Femur (tissue), 1 donor: ENCODE data around the gene CYP4B1.

Experiments used
- DNase-seq: peaks from one replicate; pipeline ENCODE4 v3.0.0-alpha.2; 2017

The CYP4B1 gene

DNA sequence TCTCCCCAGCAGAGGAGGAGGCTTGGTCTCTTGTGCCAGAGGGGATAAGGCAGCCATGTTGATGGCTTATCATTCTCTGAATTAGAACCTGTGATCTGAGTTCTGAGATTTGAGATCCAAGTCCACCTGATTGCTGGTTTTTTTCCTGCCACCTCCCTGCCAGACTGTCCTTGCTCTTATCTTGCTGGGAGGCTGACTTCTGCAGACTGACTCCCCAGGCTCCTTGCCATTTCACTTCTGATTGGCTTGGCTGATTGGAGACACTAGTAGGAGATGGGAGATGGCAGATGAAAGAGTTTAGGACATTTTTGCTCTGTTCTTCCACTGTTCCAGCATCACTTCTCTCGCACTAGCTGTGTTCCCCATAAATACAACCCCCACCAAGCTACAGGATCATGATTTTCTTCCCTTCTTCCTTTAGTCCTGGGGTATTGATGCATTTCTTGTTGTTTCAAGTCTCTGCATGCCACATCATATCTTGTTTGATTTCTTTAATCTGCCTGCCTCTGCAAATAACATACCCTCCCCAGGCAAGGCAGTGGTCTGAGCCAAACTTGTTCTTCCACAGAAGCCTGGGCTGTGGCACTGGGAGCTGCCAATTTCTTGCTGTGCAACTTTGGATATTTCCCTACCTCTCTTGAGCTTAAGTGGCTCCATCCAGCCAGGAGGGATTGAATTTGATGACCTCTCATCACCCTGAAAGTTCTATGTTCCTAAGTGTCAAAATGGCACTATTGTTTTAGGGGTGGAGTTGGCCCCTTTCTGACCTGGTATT lies 963 bp upstream of the CYP4B1 start:
- DNase-seq, result no peak

- DNase-seq, result no peak
Observed at GRCh38 chr1:46800742-46801141, 1.9 kb downstream of the CYP4B1 start.

DNA sequence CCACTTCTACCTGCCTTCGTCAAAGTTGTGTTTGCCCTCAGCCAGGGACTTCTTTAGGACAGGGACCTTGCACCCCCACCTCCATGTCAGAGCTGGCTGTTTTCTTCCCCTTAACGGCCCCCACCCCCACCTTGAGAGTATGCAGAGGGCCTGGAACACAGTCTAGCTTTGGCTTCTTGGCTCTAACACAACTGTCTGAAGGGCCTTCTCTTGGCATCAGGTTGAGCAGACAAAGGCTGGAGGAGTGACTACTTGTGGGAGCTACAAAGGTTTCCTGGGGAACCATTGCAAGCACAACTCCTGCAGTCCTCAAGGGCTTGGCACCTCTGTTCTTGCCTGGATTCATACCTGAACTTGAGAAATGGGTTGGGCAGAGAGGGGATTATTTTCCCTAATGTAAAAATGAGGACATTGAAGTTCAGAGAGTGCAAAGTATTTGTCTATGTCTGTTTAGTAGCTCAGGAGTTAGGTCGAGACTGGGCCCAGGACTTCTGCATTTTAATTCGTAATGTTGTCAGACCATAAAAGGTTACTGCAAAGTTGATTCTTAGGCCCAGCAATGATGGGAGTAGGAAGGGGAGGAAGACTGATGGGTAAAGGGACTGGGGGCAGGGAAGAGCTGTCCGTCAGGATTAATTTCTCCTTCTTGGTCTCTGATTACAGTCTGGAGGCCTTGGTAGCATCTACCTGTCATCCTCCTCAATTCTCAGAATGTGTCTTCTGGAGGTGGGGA lies 2.6 kb downstream of the CYP4B1 start:
- DNase-seq, result no peak

DNA sequence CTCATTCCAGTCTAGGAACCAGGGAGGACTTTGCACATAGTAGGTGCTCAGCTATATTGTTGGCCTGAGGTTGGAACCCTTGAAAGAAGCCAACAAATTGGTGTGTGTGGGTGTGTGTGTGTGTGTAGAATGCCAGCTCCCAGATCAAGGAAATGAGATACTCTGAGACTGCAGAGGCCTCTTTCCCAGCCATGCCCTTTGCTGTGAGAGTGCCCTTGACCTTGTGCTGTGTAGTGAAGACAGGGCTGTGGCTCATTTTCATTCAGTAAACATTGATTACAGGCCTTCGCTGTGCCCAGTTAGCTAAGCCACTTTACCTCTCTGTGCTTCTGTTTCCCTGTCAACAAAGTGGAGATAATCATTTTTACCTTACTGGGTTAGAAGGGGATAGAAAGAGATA lies 3.2 kb downstream of the CYP4B1 start:
- no peak for DNase-seq

GRCh38 chr1:46802901-46803574 lies 4.2 kb downstream of the CYP4B1 start:
- DNase-seq, result no peak

GRCh38 chr1:46804027-46804889 lies 5.4 kb downstream of the CYP4B1 start:
- DNase-seq, result no peak

DNA sequence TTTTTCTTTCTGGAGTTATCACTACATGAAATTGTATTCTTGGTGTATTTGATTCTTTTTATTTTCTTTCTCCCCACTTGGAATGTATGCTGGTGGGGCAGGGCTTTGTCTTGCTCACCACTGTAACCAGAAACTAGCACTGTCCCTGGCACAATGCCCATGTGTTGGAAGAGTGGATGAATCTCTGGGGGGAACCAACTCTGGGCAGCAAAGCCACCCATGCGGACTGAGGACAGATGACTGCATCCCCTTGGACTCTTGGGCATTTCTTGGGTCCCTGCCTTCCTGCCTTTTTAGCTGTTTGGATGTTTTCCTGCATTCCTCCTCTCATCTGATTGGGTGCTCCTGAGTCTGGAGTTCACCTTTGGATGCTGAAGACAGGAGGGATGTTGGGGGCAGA lies 6.1 kb downstream of the CYP4B1 start:
- no peak for DNase-seq

- no peak for DNase-seq
Observed at GRCh38 chr1:46805755-46806154, 6.9 kb downstream of the CYP4B1 start.

DNA sequence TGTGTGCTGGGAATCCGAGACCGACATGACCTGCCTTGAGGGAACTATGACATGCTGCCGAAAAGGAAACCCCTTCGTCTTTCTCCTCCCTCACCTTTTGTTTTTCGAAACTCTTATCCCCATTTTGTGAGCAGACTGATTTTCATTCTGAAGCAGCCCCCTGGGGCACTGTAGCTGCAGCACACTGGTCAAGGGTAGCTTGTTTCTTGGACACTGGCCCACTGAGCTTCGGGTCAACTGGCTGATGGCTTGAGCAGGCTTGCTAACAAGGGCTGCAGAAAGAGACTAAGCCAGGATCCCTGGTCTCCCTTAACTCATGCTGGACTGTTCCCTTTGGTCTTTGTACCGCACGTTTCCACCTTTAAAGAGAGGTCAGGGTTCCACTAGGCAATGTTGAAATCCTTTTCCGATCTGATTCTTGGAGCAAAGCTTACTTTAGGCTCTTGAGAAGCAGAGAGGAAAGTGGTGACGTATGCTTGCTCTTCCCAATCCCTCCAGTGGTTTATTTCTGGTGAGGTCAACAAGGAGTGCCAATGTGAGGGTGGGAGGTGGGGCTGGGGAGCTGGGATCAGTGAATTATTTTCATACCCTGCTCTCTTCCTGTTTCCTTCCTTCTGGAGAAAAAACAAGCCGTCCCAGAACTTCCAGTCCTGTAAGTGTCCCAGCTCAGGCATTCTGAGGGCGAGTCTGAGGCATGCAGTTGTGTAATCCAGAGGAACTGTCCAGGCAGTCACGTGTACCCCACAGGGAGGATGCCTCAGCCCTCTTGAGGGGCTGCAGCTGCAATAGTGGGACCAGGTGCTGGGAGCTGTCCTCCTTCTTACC lies 7.6 kb downstream of the CYP4B1 start:
- DNase-seq, result no peak

GRCh38 chr1:46807046-46807972 lies 8.5 kb downstream of the CYP4B1 start:
- no peak for DNase-seq

DNA sequence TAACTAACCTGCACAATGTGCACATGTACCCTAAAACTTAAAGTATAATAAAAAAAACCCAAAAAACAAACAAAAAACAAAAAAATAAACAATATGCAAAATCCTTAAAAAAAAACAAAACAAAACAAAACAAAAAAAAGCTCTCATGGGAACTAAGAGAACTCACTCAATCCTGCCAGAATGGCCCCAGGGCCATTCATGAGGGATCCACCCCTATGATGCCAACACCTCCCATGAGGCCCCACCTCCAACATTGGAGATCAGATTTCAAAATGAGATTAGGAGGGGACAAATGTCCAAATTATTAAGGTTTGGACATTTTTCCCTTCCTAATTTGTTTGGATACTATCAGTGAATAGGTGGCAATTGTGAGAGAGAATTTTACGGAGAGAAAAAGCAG lies 10.2 kb downstream of the CYP4B1 start:
- no peak for DNase-seq

- no peak for DNase-seq
Observed at GRCh38 chr1:46809904-46810303, 11.1 kb downstream of the CYP4B1 start.

- DNase-seq, result no peak
Observed at GRCh38 chr1:46810596-46810995, 11.8 kb downstream of the CYP4B1 start.

- no peak for DNase-seq
Observed at GRCh38 chr1:46811053-46811452, 12.2 kb downstream of the CYP4B1 start.

GRCh38 chr1:46812065-46812963 lies 13.5 kb downstream of the CYP4B1 start:
- no peak for DNase-seq

- no peak for DNase-seq
Observed at GRCh38 chr1:46812996-46813857, 14.4 kb downstream of the CYP4B1 start.

GRCh38 chr1:46813858-46814396 lies 15.1 kb downstream of the CYP4B1 start:
- DNase-seq, result no peak

DNA sequence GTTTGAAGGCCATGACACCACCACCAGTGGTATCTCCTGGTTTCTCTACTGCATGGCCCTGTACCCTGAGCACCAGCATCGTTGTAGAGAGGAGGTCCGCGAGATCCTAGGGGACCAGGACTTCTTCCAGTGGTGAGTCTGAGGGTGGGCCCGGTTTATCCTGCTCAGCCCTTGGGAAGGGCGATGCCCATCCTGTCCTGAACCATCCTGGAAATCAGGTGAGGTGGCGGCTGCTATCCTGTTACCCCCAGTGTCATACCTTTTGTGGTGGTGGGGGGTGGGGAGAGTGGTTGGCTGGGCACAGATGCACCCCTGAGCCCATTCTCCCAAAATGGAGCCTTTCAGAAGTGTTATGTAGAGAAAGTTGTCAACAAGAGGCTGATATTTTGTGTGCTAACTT lies 16.3 kb downstream of the CYP4B1 start:
- DNase-seq, result no peak
